ENCODE measurements around the gene NF1.
"Not testable (repeated sequence)": the region's sequence is repeated elsewhere in the genome, so short reads cannot be mapped to it uniquely, and the experiment has no call there.

Gene NF1

DNA sequence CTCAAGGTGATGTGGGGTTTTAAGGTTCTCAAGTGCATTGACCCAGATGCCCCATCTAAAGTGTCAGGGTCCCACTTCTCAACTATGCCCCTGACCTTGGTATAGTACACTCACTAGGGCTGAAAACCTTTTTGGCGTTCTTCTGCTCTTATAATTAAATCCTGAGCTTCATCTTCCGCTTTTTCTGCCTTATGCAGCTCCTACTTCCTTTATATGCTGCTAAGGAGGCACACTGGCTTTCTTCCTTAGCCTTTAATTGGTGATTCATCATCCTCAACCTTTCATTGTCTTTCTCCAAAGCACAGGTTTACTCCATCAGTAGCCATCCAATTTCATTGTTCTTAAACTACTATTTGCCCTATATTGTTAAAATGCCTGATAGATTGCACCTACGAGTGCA, 5.3 kb upstream of the NF1 start:
- no peak for DNase-seq (ENCODE audit: low read depth)

- DNase-seq (ENCODE audit: low read depth): not testable (repeated sequence)
These were observed 4.1 kb upstream of the NF1 start for GRCh38 chr17:31090650-31091049.

DNA sequence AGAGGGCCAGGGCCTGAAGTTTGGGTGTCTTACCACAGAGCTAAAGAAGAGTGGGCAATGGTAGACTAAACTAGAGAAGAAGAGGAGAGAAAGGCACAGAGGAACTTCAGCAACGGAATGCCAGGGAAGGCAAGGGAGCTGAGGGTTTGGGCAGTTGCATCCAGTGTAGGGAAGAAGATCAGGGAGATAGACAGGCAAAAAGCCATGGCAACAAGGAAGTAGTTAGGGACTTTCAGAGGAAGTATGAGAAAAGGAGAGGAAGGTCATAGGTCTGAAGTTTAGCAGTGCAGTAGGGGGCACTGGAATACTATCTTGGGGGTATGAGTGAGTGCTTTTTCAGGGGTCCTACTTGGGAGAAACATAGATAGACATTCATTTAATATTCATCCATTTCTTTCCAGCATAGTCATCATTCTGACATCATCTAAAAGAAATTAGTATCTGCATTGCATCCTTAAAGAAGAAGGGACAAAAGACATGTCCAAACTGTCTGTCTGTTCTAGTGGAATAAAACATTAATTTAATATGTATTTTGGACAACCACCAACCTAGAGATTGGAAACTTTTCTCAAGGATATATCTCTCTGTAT, 2.2 kb upstream of the NF1 start:
- DNase-seq (ENCODE audit: low read depth): no peak

DNA sequence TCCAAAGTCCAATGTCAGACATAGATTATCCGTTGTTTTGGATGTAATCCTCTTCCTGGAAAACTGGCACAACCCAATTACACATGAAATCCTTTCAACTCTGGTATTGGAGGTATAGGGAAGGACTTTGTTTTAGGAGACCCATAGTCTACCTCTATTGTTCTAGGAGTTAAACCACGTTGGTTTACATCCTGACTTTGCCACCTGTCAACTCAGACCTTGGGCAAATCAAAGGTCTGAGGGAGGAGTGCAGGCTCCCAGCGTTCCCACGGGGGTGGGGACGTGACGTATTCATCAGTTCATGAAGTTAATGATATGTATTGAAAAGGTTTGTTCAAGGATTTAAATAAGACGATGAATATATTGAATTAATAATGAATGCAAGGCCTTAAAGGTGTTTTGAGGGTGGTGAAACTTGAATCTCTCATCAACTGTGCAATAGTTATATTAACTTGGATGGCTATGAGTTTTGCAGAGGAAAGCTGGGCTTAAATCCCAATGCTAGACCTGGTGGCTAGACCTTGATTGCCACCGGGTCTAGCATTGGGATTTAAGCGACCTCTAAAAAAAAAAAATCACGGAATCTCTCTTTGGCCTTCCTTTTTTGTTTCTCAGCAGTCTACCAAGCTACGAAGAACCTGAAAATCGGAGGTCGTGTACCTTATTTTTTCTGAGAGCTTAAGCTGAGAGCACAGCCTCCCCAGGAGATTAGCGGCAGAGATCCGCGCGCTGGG, 744 bp upstream of the NF1 start:
- no peak for DNase-seq (ENCODE audit: low read depth)

GRCh38 chr17:31095236-31096105, 694 bp downstream of the NF1 start:
- peak; percentile 10 for DNase-seq (ENCODE audit: low read depth)

GRCh38 chr17:31096106-31096436, 1.3 kb downstream of the NF1 start:
- no peak for DNase-seq (ENCODE audit: low read depth)

GRCh38 chr17:31099016-31099415, 4.2 kb downstream of the NF1 start:
- no peak for DNase-seq (ENCODE audit: low read depth)

GRCh38 chr17:31100840-31101459, 6.2 kb downstream of the NF1 start:
- DNase-seq (ENCODE audit: low read depth): no peak

DNA sequence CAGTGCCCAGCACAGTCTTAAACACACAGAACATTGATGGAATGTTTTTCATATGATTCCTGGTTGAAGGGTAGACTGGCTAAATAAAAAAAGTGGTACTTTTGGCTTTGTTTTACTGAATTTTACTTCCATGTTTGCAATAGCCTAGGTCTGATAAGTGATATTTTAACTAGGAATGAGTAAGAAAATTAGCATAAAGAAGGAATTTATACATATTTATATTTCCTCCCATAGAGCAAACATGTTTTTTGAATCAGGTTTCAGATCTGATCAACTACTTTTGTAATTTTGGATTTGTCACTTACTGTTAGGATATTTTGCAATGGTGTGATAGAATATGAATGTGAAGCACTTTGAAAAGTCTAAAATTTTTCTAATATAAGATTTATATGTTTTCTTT, 7.2 kb downstream of the NF1 start:
- DNase-seq (ENCODE audit: low read depth): no peak

DNA sequence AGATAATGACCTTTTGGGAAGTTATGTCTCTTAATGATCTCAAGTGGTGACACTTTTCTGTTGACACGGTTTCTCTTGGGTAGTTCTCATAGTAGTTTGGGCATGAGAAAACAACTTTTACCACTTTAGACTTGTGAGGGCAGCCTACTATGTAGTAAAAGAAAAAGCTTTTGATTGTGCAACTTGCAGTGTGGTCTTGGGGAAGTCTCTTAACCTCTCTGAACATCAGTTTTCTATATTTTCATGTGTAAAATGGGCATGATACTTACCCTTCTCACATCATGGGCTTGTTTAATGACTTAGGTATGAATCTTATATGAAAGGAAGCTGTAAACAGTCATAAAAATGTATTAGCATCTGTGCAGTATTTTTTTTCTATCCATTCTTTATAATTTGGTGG, 11.2 kb downstream of the NF1 start:
- no peak for DNase-seq (ENCODE audit: low read depth)

DNA sequence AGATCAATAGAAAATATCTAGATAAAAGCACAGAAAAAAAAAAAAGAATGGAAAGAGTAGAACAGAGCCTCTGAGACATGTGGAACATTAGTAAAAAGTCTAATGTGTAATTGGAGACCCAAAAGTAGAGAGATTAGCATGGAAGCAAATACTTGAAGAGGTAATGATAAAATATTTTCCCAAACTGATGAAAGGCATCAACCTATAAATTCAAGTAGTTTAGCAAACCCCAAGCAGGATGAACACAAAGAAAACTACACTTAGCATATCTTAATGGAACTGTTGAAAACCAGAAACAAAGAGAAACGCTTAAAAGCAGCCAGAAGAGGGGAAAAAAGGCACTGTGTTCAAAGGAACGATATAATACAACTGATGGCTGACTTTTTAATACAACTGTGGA, 16.4 kb downstream of the NF1 start:
- no peak for DNase-seq (ENCODE audit: low read depth)

GRCh38 chr17:31112001-31112661, 17.4 kb downstream of the NF1 start:
- no peak for DNase-seq (ENCODE audit: low read depth)

DNA sequence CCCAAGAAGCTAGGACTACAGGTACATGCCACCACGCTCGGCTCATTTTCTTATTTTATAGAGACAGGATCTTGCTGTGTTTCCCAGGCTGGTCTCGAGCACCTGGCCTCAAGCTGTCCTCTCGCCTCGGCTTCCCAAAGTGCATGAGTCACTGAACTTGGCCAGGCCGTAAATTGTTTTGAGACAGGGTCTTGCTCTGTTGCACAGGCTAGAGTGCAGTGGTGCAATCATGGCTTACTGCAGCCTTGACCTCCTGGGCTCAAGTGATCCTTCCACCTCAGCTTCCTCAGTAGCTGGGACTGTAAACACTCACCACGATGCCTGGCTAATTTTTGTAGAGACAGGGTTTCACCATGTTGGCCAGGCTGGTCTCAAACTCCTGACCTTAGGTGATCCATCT, 18.6 kb downstream of the NF1 start:
- DNase-seq (ENCODE audit: low read depth): not testable (repeated sequence)

DNA sequence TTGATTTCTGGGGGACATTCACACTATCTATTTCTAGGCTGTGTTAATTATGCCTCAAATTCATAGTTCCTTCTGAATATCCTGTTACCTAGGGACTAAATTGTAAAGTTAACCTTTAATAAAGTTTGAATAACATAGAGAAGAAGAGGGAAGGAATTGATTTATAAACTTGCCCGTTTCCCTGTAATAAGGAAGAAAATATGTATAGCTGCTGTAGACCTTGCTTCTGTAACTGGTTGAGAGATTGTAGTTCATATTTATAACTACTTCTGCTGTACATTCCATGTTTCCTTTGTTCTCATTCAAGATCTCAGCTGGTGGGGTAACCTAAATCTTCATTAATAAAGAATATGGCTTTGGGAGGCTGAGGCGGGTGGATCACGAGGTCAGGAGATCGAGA, 19.2 kb downstream of the NF1 start:
- DNase-seq (ENCODE audit: low read depth): no peak

- no peak for DNase-seq (ENCODE audit: low read depth)
These were observed 20.3 kb downstream of the NF1 start for GRCh38 chr17:31114956-31115555.

DNA sequence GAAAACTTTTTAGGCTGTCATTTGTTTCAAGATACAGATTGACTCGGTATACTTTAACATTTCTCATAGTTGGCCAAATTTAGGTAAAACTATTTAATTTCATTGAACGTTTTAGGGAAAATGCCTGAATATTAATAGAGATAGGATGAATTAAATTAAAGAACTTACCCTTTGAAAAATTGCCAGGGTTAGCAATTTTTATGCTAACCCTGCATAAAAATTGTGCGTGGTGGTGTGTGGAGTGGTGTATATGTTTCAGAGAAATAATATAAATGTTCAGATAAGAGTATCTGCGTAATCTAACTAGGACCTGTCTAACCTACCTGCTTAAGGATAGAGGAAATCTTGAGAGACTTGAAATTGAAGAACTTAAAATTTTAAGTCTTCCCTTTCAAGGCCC, 21.4 kb downstream of the NF1 start:
- DNase-seq (ENCODE audit: low read depth): no peak

DNA sequence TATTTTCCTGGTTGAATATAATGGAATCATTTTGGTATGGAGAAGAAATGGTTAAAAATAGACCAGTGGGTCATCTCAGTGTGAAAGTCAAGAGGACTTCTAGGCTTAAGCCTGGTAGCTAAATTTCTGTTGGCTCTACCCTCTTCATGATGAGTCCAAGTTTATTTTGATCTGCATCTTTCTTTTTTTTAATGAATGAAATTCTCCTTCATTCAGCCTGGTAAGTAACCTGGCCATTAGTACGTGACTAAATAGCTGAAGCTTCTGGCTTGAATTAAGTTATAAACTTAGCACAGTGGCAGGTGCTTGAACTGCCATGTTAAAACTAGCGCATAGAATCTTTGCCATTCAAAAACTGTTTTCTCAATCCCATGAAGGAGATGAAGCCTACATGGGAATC, 28.0 kb downstream of the NF1 start:
- no peak for DNase-seq (ENCODE audit: low read depth)

DNA sequence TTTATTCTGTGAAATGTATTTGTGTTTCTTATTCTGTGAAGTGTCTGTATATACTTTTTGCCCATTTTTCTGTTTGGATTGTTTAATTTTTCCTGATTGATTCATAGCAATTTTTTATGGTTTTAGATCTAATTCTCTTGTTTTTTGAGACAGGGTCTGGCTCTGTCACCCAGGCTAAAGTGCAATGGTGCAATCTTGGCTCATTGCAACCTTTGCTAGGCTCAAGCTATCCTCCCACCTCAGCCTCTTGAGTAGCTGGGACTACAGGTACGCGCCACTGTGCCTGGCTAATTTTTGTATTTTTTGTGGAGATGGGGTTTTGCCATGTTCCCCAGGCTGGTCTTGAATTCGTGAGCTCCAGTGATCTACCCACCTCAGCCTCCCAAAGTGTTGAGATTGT, 31.5 kb downstream of the NF1 start:
- no peak for DNase-seq (ENCODE audit: low read depth)

DNA sequence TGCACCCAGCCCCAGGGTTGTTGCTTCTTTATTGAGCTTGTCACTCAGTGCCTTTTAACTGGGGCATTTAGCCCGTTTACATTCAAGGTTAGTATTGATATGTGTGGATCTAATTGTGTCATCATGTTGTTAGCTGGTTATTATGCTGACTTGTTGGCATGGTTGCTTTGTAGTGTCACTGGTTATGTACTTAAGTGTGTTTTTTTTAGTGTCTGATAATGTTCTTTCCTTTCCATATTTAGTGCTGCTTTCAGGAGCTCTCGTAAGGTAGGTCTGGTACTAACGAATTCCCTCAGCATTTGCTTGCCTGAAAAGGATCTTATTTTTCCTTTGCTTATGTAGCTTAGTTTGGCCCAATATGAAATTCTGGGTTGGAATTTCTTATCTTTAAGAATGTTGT, 33.5 kb downstream of the NF1 start:
- no peak for DNase-seq (ENCODE audit: low read depth)

DNA sequence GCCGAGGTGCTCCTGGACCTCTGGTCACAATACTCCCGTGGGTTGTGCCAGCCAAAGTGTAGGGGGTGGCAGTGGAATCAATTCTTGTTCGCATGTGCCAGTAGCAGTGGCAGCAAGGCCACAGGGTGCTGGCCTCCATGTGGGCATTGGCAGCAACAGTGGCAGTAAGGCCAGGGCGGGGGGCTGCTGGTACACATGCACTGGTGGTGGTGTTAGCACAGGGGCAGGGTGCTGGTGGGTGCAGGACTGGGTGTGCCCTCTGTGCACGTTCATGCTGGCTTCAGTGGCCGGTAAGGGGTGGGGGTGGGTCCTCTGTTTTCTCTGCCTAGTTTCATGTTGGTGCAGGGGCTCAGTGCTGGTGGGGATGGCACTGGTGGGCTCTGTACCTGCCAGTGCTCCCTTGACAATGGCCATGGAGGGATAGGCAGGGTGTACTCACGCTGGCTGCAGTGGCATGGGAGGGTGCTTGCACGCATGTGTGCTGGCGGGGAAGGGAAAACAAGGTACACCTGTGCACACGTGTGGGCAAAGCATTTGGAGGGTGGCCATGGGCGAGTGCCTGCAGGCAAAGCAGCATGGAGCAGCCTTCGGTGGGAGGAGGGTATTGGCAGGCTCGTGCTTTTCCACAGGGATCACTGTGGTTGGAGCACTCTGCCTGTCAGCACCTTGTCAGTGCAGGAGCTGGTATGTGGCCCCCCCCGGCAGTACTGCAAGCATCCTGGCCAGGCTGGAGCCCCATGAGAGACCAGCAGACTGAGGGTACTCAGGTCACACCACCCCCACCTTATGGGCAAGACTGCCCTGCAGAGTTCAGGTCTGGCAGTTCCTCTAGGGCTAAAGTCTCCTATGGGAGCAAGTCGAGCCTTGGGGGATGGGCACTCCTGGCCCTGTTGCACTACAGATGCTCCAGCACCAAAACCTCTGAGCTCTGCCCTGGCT, 35.8 kb downstream of the NF1 start:
- DNase-seq (ENCODE audit: low read depth): no peak

DNA sequence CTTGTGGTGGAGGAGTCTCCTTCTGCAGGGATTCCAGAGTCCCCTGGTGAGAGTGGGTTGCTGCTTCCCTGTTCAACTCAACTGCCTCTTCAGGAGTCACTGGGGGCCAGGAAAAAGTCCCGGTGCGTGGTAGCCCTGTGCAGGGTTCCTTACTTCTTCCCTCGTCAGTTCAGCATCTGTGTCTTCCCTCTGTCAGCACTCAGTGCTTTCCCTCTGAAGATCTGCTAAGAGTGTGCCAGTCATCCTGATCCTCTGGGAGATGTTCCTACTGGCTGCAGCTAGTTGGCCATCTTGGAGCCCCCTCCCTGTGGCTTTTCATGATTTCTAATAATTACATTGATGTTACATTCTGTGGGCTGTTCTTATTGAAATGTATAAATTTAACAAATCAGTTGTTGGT, 36.5 kb downstream of the NF1 start:
- DNase-seq (ENCODE audit: low read depth): no peak

Measured in T-helper 22 cell (primary cell).